Testis (tissue), 2 donors: ENCODE data around the gene LMO2.

Experiments used
- POLR2A ChIP-seq: fragments of 450-650 bp; IDR thresholded peaks from one replicate; pipeline ENCODE4 v1.6.1; 2017; ENCODE audit warnings: antibody characterized with exemption, mild to moderate bottlenecking, moderate library complexity
- TF ChIP-seq, protein P1 (sequence below), 3 experiments: fragments of 450-650 bp in 2 of 3; fragments of 200-600 bp in 1 of 3; sonication (generic) in 1 of 3; IDR thresholded peaks; one replicate each; pipeline ENCODE4 v1.5.1; 2016 to 2019; ENCODE audit warnings: antibody characterized with exemption in 3 of 3, mild to moderate bottlenecking in 2 of 3, moderate library complexity in 1 of 3

DNA sequence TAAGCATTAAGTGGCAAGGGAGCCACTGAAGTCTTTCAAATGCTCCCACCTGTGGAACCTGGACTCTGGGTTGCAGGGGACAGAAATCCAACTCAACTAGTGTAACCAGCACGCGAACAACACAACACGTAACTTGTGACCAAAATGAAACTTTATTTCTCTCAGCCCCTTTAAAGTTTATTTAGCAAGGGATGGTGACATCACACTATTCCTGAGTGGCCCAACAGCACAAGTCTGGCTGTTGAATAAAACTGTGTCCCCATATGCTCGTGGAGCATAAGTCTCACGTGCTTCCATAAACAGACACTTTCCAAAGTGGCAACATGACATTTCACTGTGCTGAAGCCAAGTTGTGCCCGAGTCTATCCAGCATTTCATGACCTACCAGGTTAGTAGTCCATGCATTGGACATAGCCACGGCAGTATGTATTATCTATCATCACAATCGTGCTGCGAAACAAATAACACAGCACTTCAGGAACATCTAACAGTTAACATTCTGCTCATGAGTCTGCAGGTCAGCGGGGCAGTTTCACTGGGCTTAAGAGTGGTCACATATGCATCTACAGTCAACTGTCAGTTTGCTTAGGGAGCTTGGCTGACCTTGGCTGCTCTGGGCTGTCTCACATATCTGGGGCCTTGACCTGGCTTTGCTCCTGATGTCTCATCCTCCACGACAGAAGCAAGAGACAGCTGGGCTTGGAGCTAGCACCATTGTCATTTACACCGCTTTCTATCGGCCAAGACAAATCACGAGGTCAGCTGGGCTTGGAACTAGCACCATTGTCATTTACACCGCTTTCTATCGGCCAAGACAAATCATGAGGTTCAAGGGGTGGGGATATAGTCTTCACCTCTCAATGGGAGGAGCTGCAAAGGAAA is 35.0 kb upstream of the LMO2 start:
- TF ChIP-seq, protein P1, sequence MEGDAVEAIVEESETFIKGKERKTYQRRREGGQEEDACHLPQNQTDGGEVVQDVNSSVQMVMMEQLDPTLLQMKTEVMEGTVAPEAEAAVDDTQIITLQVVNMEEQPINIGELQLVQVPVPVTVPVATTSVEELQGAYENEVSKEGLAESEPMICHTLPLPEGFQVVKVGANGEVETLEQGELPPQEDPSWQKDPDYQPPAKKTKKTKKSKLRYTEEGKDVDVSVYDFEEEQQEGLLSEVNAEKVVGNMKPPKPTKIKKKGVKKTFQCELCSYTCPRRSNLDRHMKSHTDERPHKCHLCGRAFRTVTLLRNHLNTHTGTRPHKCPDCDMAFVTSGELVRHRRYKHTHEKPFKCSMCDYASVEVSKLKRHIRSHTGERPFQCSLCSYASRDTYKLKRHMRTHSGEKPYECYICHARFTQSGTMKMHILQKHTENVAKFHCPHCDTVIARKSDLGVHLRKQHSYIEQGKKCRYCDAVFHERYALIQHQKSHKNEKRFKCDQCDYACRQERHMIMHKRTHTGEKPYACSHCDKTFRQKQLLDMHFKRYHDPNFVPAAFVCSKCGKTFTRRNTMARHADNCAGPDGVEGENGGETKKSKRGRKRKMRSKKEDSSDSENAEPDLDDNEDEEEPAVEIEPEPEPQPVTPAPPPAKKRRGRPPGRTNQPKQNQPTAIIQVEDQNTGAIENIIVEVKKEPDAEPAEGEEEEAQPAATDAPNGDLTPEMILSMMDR (IDR thresholded peaks at IDR 0.05) = no peak
- TF ChIP-seq POLR2A = no peak
